NCI-H146 treated with DMSO at 0.1 percent for 48 hours (cell line): ENCODE data around the gene OGFR.

ENCODE experiments used
- DNase-seq: peaks from one replicate; lab custom pipeline; 2025; ENCODE audit not compliant: unreplicated experiment; lab: John Stamatoyannopoulos, UW

The OGFR gene

GRCh38 chr20:62824476-62825332, 20.1 kb downstream of the OGFR start:
- no peak for DNase-seq

- no peak for DNase-seq
Measured at GRCh38 chr20:62825333-62825985, 20.8 kb downstream of the OGFR start.

- DNase-seq: no peak
Measured at GRCh38 chr20:62825986-62826645, 21.5 kb downstream of the OGFR start.

GRCh38 chr20:62826646-62827310, 22.1 kb downstream of the OGFR start:
- no peak for DNase-seq

GRCh38 chr20:62827311-62828038, 22.8 kb downstream of the OGFR start:
- DNase-seq: no peak

GRCh38 chr20:62828051-62828450, 23.4 kb downstream of the OGFR start:
- no peak for DNase-seq

- no peak for DNase-seq
Measured at GRCh38 chr20:62828511-62829230, 24.0 kb downstream of the OGFR start.

GRCh38 chr20:62829231-62830230, 24.9 kb downstream of the OGFR start:
- DNase-seq: no peak

- DNase-seq: no peak
Measured at GRCh38 chr20:62830251-62830650, 25.6 kb downstream of the OGFR start.

GRCh38 chr20:62830821-62831220, 26.2 kb downstream of the OGFR start:
- no peak for DNase-seq

- DNase-seq: no peak
Measured at GRCh38 chr20:62831361-62831788, 26.7 kb downstream of the OGFR start.

GRCh38 chr20:62831854-62832211, 27.2 kb downstream of the OGFR start:
- DNase-seq: no peak

GRCh38 chr20:62832212-62832922, 27.7 kb downstream of the OGFR start:
- no peak for DNase-seq

- DNase-seq: no peak
Measured at GRCh38 chr20:62832951-62833391, 28.3 kb downstream of the OGFR start.

- DNase-seq: no peak
Measured at GRCh38 chr20:62834967-62835730, 30.5 kb downstream of the OGFR start.

GRCh38 chr20:62835931-62836861, 31.6 kb downstream of the OGFR start:
- no peak for DNase-seq
